ENCODE results near the gene EPG5. TPM values are rescaled to one million over a fixed set of nuclear protein-coding genes. Genes with fewer than 3 reads are reported as not detected.

EPG5 gene
- total and polyA plus RNA-seq, 10 donors = 4.6 to 67.9 (median 48.5) TPM

DNA sequence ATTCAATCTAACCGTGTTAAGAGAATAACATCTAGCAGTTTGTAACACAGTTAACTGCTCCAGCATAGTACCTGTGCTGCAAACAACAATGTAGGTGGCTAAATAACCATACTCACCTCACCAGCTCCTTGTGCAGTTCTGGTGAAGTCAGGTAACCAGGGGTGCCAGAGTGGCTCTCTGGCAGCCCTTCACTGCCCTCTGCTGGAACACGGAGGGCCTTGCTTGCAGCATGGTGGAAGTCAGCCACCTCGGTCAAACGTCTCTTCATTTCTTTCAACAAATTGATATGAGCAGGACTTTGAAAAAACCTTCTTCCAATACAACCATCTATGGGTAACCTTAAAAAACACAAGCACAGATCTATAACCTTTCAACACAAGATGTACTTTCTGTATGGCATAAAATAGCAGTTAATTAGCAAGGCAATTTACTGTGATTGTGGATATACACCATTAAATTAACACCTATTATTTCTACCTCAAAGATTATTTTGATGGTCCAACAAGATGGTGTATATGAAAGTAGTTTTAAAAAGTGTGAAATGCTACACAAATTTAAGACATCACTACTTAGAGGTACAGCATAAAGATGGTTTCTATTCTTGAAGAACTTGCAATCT lies 56.6 kb downstream of the EPG5 start:
- peak; percentile 87 for DNase-seq
- H3K9me3 ChIP-seq = no peaks in the 10 kb centered on the region
- no peak overlapping the region for H3K4me3 ChIP-seq
- peaks cover 5 to 100% (median 91%) of the 10 kb centered on the region in 6 donors for H3K36me3 ChIP-seq
- TF ChIP-seq, protein P1, sequence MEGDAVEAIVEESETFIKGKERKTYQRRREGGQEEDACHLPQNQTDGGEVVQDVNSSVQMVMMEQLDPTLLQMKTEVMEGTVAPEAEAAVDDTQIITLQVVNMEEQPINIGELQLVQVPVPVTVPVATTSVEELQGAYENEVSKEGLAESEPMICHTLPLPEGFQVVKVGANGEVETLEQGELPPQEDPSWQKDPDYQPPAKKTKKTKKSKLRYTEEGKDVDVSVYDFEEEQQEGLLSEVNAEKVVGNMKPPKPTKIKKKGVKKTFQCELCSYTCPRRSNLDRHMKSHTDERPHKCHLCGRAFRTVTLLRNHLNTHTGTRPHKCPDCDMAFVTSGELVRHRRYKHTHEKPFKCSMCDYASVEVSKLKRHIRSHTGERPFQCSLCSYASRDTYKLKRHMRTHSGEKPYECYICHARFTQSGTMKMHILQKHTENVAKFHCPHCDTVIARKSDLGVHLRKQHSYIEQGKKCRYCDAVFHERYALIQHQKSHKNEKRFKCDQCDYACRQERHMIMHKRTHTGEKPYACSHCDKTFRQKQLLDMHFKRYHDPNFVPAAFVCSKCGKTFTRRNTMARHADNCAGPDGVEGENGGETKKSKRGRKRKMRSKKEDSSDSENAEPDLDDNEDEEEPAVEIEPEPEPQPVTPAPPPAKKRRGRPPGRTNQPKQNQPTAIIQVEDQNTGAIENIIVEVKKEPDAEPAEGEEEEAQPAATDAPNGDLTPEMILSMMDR (IDR thresholded peaks at IDR 0.05 in 8 of 11, conservative IDR thresholded peaks at IDR 0.05 in 3 of 11) = peak; percentile 44 to 83 (median 69)
- TF ChIP-seq POLR2A (IDR thresholded peaks at IDR 0.05) = no peak
- no peak for TF ChIP-seq POLR2AphosphoS5 (IDR thresholded peaks at IDR 0.05)
- H3K27me3 ChIP-seq (replicated peaks in 1 of 7) = no peaks in the 10 kb centered on the region
- WGBS, 5 donors = 52 to 61% (median 57%) methylated on average over 4 of the region's 4 CpGs
- H3K27ac ChIP-seq = no peak overlapping the region
- intact Hi-C loops (cut with DNase I; ENCODE audit: low total_unique reads) = no loop called here
- H3K4me1 ChIP-seq = no peaks in the 10 kb centered on the region

DNA sequence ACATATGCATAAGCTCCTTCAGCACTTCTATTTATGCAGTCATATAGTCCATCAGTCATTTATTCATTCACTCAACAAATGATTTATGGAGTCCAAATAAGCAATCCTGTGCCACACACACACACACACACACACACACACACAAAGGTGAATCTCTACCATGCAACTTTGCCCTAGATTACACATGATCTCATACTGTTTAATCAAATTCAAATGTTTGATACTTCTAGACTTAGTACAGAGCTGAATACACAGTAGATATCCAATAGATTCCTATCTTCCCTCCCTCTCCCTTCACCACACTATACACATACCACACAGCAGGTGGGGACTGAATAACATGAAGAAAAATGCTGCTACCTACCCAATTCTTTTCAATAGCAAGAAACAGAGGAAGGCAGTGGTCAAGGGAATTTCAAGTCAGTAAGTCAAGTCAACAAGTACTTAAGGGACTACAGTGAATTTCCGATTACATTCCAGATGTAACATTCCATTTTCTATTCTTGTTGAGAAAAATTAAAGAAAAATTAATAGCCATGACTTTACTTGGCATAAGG lies 65.4 kb downstream of the EPG5 start:
- TF ChIP-seq POLR2A (IDR thresholded peaks at IDR 0.05) (no peak), POLR2AphosphoS5 (IDR thresholded peaks at IDR 0.05) (no peak)
- TF ChIP-seq, protein P1 (IDR thresholded peaks at IDR 0.05 in 8 of 11, conservative IDR thresholded peaks at IDR 0.05 in 3 of 11) = no peak
- intact Hi-C loops (cut with DNase I; ENCODE audit: low total_unique reads) = no loop called here
- Histone ChIP-seq H3K4me1 (no peaks in the 10 kb centered on the region), H3K9me3 (no peaks in the 10 kb centered on the region), H3K4me3 (no peak overlapping the region), H3K27ac (no peak overlapping the region), H3K27me3 (replicated peaks in 1 of 7) (no peaks in the 10 kb centered on the region), H3K36me3 (peaks cover 3 to 100% (median 82%) of the 10 kb centered on the region in 6 donors)
- no peak for DNase-seq
- 92 to 96% (median 94%) methylated on average over 1 of the region's 1 CpG for WGBS, 5 donors

DNA sequence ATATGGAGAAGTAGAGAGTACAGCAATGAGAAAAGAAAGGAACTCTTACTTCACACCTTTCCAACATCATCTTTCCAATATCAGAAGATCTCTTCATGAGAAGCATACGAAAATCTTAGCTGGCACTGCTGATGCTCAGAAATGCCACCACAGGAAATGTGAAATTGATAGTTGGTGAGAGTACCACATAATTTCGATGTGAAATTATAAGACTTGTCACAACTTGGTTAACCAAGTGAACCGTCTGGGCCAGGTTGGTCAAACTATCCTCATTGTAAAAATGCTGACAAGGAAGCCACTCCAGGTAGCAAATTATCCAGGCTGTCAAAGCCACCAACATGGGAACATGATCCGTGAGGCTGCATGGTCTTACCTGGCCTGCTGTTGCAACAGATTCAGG lies 66.5 kb downstream of the EPG5 start:
- no peak overlapping the region for H3K4me3 ChIP-seq
- no peak for TF ChIP-seq POLR2AphosphoS5 (IDR thresholded peaks at IDR 0.05)
- TF ChIP-seq POLR2A (IDR thresholded peaks at IDR 0.05) = no peak
- TF ChIP-seq, protein P1 (IDR thresholded peaks at IDR 0.05 in 8 of 11, conservative IDR thresholded peaks at IDR 0.05 in 3 of 11) = no peak
- intact Hi-C loops (cut with DNase I; ENCODE audit: low total_unique reads) = no loop called here
- H3K4me1 ChIP-seq = no peaks in the 10 kb centered on the region
- H3K36me3 ChIP-seq = peaks cover 3 to 100% (median 74%) of the 10 kb centered on the region in 6 donors
- no peaks in the 10 kb centered on the region for H3K27me3 ChIP-seq (replicated peaks in 1 of 7)
- H3K9me3 ChIP-seq = no peaks in the 10 kb centered on the region
- H3K27ac ChIP-seq = peak overlapping the region in 1 of 8 donors; percentile 44
- 68 to 93% (median 79%) methylated on average over 4 of the region's 4 CpGs for WGBS, 5 donors
- no peak for DNase-seq

DNA sequence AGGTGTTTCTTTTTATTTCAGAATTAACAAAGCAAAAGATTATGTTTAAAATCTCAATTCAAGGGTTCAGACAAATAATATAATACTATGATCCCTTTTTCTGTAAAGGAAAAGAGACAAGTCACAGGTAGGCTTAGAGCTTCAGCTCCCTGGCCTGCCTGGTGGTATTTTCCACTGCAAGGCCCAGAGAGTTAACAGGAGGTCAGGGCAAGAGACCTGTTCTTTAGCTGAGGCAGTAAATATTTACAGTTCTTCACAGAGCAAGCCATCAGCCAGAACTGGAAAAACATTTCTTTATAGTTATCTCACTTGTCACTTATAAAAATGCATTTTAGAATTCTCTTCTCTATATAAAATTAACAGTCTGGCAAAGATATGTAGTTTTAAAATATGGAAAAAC lies 70.1 kb downstream of the EPG5 start:
- intact Hi-C loops (cut with DNase I; ENCODE audit: low total_unique reads) = no loop called here
- no peaks in the 10 kb centered on the region for H3K9me3 ChIP-seq
- no peak for DNase-seq
- TF ChIP-seq POLR2AphosphoS5 (IDR thresholded peaks at IDR 0.05) (no peak), POLR2A (IDR thresholded peaks at IDR 0.05) (no peak)
- TF ChIP-seq, protein P1 (IDR thresholded peaks at IDR 0.05 in 8 of 11, conservative IDR thresholded peaks at IDR 0.05 in 3 of 11) = no peak
- H3K4me1 ChIP-seq = peaks cover 0 to 2% (median 0%) of the 10 kb centered on the region in 6 donors
- H3K4me3 ChIP-seq = no peak overlapping the region
- peaks cover 3 to 99% (median 53%) of the 10 kb centered on the region in 6 donors for H3K36me3 ChIP-seq
- H3K27ac ChIP-seq = no peak overlapping the region
- no peaks in the 10 kb centered on the region for H3K27me3 ChIP-seq (replicated peaks in 1 of 7)

Data from spleen (tissue), 11 donors.